ENCODE results near the gene CBR1.
A peak's percentile ranks its signal among the peaks of the same experiment; 100 is the strongest.

The CBR1 gene

DNA sequence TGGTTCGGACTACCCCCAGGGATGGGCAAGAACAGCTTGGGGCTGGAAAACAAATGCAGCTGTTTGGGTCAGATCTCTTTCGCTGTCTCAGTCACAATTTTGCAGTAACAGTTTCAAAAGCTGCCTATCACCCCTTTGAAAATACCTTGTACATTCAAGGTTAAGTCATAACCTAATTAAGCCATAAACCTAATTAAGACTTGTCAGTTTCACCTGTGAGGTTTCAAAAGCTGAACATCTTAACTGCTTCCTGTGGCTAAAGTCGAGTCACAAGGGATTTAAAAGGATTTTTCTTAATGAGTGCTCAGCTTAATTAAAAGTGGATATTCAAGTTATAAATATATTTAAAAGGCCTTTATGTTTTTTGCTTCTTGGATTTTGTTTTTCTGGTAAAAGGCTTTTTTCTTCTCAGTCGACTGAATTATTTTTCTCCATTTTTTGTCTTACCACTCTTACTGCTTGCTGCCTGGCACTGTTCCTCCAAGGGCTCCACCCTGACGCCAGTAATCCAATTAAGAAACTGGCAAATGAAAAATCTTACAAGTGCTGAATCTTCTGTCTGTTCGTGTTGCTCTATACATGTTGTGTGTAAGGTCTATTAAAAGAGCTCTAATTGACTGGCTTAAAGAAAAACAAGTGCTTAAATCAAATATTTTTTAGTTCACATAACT is 31.3 kb downstream of the CBR1 start:
- DNase-seq (ENCODE audit: extremely low read depth, low read depth): no peak
- no peak overlapping the region for H3K4me3 ChIP-seq (replicated peaks; ENCODE audit: low read depth, low read length)
- TF ChIP-seq, protein P1, sequence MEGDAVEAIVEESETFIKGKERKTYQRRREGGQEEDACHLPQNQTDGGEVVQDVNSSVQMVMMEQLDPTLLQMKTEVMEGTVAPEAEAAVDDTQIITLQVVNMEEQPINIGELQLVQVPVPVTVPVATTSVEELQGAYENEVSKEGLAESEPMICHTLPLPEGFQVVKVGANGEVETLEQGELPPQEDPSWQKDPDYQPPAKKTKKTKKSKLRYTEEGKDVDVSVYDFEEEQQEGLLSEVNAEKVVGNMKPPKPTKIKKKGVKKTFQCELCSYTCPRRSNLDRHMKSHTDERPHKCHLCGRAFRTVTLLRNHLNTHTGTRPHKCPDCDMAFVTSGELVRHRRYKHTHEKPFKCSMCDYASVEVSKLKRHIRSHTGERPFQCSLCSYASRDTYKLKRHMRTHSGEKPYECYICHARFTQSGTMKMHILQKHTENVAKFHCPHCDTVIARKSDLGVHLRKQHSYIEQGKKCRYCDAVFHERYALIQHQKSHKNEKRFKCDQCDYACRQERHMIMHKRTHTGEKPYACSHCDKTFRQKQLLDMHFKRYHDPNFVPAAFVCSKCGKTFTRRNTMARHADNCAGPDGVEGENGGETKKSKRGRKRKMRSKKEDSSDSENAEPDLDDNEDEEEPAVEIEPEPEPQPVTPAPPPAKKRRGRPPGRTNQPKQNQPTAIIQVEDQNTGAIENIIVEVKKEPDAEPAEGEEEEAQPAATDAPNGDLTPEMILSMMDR (IDR thresholded peaks at IDR 0.05; ENCODE audit: low read depth, low read length, missing control alignments): no peak

- H3K4me3 ChIP-seq (replicated peaks; ENCODE audit: low read depth, low read length): no peak overlapping the region
- DNase-seq (ENCODE audit: extremely low read depth, low read depth): no peak
- TF ChIP-seq, protein P1 (IDR thresholded peaks at IDR 0.05; ENCODE audit: low read depth, low read length, missing control alignments): no peak
Measured at GRCh38 chr21:36103434-36103833, 33.6 kb downstream of the CBR1 start.

GRCh38 chr21:36104317-36105300 is 34.8 kb downstream of the CBR1 start:
- TF ChIP-seq, protein P1 (IDR thresholded peaks at IDR 0.05; ENCODE audit: low read depth, low read length, missing control alignments): peak; percentile 61
- no peak overlapping the region for H3K4me3 ChIP-seq (replicated peaks; ENCODE audit: low read depth, low read length)
- no peak for DNase-seq (ENCODE audit: extremely low read depth, low read depth)

GRCh38 chr21:36105327-36105842 is 35.6 kb downstream of the CBR1 start:
- TF ChIP-seq, protein P1 (IDR thresholded peaks at IDR 0.05; ENCODE audit: low read depth, low read length, missing control alignments): no peak
- H3K4me3 ChIP-seq (replicated peaks; ENCODE audit: low read depth, low read length): no peak overlapping the region
- DNase-seq (ENCODE audit: extremely low read depth, low read depth): no peak

DNA sequence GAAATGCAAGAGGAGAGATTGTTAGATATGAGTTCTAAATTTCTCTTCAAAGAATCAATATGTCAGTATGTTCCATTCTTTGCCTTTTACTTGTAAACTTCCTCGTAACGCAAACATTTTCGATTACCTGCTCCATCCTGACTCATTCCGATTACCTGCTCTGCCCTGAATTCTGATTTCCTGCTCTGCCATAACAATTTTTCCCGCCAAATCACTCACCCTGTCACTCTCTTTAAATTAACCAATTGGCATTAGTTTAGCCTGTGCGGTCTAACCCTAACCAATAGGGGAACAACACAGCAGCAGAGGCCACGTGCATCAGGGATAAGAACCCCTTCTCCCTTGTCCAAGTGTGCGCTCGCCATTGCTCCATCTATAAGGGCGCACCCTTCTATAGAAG is 40.0 kb downstream of the CBR1 start:
- TF ChIP-seq, protein P1 (IDR thresholded peaks at IDR 0.05; ENCODE audit: low read depth, low read length, missing control alignments): no peak
- no peak for DNase-seq (ENCODE audit: extremely low read depth, low read depth)
- H3K4me3 ChIP-seq (replicated peaks; ENCODE audit: low read depth, low read length): no peak overlapping the region

DNA sequence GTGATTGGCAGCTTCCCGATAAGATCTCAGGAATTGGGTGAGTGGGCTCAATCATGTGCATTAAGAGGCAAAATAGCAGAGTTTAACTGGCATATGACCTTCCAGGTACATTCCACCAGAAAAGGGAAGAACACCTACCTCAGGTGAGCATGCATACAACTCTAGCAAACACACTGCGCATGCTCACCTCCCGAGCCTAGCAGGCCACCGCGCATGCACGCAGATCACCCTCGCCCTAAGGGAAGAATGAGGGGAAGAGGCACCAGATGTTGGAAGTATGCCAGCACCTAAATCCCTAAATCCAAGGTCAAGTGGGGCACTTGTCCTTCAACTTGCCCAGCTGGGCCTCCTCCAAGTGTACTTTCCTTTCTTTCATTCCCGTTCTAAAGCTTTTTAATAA is 41.4 kb downstream of the CBR1 start:
- no peak for DNase-seq (ENCODE audit: extremely low read depth, low read depth)
- TF ChIP-seq, protein P1 (IDR thresholded peaks at IDR 0.05; ENCODE audit: low read depth, low read length, missing control alignments): no peak
- no peak overlapping the region for H3K4me3 ChIP-seq (replicated peaks; ENCODE audit: low read depth, low read length)
